BLaER1 (cell line): ENCODE measurements around the gene BCAR3.

Source experiments
- H3K27ac ChIP-seq: shearing (Covaris generic); formaldehyde crosslinking; 2 replicates; pipeline ENCODE4 v1.8.1; 2022
- H3K27me3 ChIP-seq: shearing (Covaris generic); formaldehyde crosslinking; 2 replicates; pipeline ENCODE4 v1.8.1; 2022
- H3K36me3 ChIP-seq: shearing (Covaris generic); formaldehyde crosslinking; 2 replicates; pipeline ENCODE4 v1.8.1; 2022
- H3K4me1 ChIP-seq: shearing (Covaris generic); formaldehyde crosslinking; 2 replicates; pipeline ENCODE4 v1.8.1; 2022
- H3K4me2 ChIP-seq: shearing (Covaris generic); formaldehyde crosslinking; 2 replicates; pipeline ENCODE4 v1.8.1; 2022
- H3K4me3 ChIP-seq: shearing (Covaris generic); formaldehyde crosslinking; 2 replicates; pipeline ENCODE4 v1.8.1; 2022
- H3K9ac ChIP-seq: shearing (Covaris generic); formaldehyde crosslinking; 2 replicates; pipeline ENCODE4 v1.8.1; 2022
- H3K9me3 ChIP-seq: shearing (Covaris generic); formaldehyde crosslinking; 2 replicates; pipeline ENCODE4 v1.8.1; 2022
- H4K20me1 ChIP-seq: shearing (Covaris generic); formaldehyde crosslinking; 2 replicates; pipeline ENCODE4 v1.8.1; 2022
- Cebpa-rat ChIP-seq: shearing (Covaris generic); IDR thresholded peaks from 2 replicates; pipeline ENCODE4 v1.8.1; 2022

Gene BCAR3

DNA sequence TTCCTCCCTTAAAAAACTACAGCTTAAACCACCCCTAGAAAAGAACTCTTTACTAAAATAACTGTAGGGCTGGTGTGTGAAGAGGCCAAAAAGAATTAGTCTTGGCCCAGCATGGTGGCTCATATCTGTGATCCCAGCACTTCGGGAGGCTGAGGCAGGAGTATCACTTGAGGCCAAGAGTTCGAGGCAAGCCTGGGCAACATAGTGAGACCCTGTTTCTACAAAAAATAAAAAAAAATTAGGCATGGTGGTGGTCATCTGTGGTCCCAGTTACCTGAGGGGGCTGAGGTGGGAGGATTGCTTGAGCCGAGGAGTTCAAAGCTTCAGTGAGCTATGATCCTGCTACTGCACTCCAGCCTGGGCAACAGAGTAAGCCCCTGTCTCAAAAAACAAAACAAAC is 44.9 kb downstream of the BCAR3 start:
- Histone ChIP-seq H3K4me1 (no peaks in the 10 kb centered on the region), H3K4me3 (no peak overlapping the region), H3K4me2 (no peak overlapping the region), H3K9me3 (peaks cover 19% of the 10 kb centered on the region), H3K27ac (no peak overlapping the region), H3K9ac (no peak overlapping the region), H3K27me3 (no peaks in the 10 kb centered on the region), H3K36me3 (peaks cover 98% of the 10 kb centered on the region), H4K20me1 (peaks cover 15% of the 10 kb centered on the region)
- TF ChIP-seq Cebpa-rat: no peak

DNA sequence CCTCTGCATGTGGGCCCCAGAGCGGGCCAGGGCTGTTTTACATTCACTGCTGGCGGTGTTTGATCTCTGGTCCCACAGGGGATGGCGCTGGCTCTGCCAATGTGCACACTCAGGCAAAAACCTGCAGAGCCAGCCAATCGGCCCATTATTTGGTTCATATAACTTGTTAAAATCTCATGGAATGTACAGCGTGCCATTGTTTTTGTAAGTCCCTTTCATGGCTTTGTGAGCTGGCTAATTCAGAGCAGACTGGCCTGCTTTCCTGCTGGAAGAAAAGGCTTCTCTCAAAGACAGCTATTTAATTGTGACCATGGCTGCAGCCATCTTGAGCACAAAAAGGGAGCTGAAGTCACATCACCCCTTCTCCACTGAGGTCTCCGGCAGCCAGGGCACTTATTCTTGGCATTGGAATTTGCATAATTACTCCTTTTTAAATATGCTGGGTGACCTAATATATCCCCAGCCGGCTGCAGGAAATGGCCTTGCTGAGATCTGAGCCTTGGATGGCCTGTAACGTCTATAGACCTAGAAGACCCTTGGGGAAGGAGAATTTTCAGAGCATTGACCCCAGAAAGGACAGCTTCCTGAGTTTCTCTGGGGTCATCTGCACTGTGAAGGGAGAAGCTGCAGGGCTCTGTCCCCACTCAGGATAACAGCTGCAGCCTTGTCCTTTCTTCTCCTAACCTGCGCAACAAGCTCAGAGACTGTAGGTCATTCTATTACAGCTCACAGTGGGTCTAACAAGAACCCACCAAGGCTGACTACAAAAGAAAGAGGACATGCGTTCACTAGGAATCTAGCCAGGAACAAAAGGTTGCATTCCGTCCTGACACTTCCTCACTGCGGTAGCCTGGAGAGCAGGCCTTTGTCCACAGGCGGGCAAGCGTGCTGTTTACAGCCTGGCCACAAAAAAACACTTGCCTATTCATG is 45.8 kb downstream of the BCAR3 start:
- peaks cover 23% of the 10 kb centered on the region for H4K20me1 ChIP-seq
- TF ChIP-seq Cebpa-rat: no peak
- peaks cover 19% of the 10 kb centered on the region for H3K9me3 ChIP-seq
- H3K27me3 ChIP-seq: no peaks in the 10 kb centered on the region
- H3K9ac ChIP-seq: no peak overlapping the region
- H3K4me3 ChIP-seq: no peak overlapping the region
- no peaks in the 10 kb centered on the region for H3K4me1 ChIP-seq
- no peak overlapping the region for H3K4me2 ChIP-seq
- H3K36me3 ChIP-seq: peaks cover 98% of the 10 kb centered on the region
- no peak overlapping the region for H3K27ac ChIP-seq

DNA sequence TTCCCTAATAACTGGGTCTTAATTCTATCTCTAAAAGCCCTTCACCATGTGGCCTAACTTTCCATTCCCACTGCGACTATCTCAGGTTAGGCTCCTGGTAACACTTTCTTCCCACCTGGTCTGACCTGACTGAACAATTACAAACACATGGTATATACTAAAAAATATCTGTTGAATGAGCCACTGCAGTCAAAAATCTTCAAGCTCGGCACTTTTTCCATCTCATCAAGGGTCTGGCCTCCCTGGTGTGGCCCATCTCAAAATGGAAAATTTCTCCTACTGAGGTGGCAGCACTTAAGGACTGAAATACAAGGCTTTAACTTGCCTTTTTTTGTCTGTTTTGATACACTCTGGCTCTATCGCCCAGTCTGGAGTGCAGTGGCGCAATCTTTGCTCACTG is 48.3 kb downstream of the BCAR3 start:
- Histone ChIP-seq H3K27ac (no peak overlapping the region), H3K36me3 (peaks cover 91% of the 10 kb centered on the region), H4K20me1 (peaks cover 44% of the 10 kb centered on the region), H3K4me1 (0 out of 2 replicates have a peak, but pooled peaks cover 3% of the 10 kb centered on the region), H3K4me3 (no peak overlapping the region), H3K9me3 (peaks cover 19% of the 10 kb centered on the region), H3K27me3 (no peaks in the 10 kb centered on the region), H3K4me2 (no peak overlapping the region), H3K9ac (no peak overlapping the region)
- TF ChIP-seq Cebpa-rat: no peak

DNA sequence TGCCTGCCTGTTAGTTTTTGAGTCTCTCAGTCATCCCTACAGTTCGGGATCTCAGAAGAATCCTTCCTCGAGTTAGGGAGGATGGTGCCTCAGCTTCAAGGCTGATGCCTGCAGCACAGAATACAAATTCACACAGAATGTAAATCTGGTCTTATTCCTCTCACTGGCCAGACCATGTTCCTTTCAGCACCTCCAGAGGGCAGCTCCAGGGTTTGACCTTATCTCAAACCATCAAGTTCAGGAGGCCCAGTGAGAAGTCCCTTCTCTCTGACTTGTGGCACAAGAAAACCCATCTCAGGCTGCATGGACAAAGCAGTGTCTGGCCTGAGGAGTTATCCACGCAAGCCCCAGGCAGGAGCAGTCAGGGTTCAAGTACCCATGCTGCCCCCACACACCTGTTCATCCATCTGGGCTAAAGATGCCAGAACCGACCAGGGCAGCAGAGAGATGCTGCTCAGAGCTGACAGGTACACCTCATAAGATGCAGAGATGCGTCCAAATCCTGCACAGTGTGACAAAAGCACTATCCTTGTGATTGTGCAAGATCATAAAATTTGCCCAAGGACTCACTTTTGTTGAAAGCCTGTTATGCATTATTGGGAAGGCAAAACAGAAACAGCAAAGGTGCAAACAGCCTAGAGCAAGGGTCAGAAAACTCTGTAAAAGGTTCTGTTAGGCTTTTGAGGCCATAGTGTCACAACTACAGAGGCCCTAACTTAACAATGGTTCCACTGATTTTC is 49.8 kb downstream of the BCAR3 start:
- H3K9ac ChIP-seq: no peak overlapping the region
- peaks cover 80% of the 10 kb centered on the region for H3K36me3 ChIP-seq

DNA sequence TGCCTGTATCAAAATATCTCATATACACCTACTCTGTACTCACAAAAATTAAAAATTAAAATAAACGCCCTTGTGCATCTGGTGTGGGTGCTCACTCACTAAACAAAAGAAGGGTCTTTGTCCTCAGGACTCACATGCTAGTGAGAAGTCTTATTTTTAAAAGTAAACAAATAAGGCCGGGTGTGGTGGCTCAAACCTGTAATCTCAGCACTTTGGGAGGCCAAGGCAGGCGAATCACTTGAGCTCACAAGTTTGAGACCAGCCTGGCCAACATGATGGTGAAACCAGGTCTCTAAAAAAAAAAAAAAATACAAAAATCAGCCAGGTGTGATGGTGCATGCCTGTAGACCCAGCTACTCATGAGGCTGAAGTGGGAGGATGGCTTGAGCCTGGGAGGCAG is 51.5 kb downstream of the BCAR3 start:
- no peaks in the 10 kb centered on the region for H3K27me3 ChIP-seq
- no peak overlapping the region for H3K9ac ChIP-seq
- peaks cover 73% of the 10 kb centered on the region for H3K36me3 ChIP-seq
- H3K4me3 ChIP-seq: no peak overlapping the region
- H3K9me3 ChIP-seq: peaks cover 7% of the 10 kb centered on the region; the same call in 1 of the 2 replicates
- TF ChIP-seq Cebpa-rat: no peak
- H3K27ac ChIP-seq: no peak overlapping the region
- 0 out of 2 replicates have a peak, but pooled peaks cover 3% of the 10 kb centered on the region for H3K4me1 ChIP-seq
- H3K4me2 ChIP-seq: no peak overlapping the region
- peaks cover 75% of the 10 kb centered on the region for H4K20me1 ChIP-seq

More for the DNA sequence above, 49.8 kb downstream of the BCAR3 start:
- no peak overlapping the region for H3K27ac ChIP-seq
- H3K4me2 ChIP-seq: no peak overlapping the region
- H4K20me1 ChIP-seq: peaks cover 59% of the 10 kb centered on the region
- H3K9me3 ChIP-seq: peaks cover 16% of the 10 kb centered on the region
- no peak for TF ChIP-seq Cebpa-rat
- 0 out of 2 replicates have a peak, but pooled peaks cover 3% of the 10 kb centered on the region for H3K4me1 ChIP-seq
- H3K27me3 ChIP-seq: no peaks in the 10 kb centered on the region
- no peak overlapping the region for H3K4me3 ChIP-seq

DNA sequence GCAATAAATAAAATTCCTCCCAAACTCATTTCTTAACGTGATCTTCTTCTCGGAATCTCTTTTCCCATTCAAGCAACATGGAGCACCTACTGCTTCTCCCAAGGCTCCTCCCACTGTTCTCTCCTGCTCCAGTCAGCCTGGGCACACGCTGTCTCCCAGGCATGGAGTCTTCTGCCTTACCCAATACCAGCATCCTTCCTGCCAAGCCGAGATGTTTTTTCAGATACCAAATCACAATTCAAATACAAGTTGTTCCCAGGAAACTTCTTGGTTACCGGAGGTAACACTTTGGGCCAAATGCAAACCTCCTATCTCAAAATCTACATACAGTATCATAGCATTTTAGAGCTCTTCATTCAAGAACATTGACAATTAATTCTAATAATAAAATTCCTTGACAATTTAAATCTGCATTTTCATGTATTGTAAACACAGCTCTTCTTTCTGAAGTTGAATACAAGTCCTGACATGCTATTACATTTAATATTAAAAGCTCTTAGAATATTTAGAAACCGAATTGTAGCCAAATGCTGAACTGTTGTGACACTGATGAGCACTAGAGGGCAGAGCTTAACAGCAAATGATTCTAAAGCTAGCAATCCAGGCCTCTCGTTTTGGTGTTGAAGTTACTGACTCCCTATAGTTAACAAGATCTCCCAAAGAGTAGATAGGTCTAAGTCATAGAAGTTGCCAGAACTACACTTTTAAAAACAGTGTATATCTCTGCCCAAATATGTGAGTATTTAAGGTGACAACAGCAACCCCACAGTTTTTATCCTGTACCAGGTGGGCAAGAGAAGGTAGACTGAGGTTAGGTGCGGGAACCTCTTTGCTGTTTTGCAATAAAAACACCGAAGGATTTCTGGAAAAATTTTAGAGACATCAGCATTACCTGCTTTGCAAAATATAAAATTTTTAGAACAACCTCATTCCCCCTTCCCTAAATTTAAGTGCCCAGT is 52.3 kb downstream of the BCAR3 start:
- no peak overlapping the region for H3K27ac ChIP-seq
- no peak overlapping the region for H3K4me2 ChIP-seq
- TF ChIP-seq Cebpa-rat: no peak
- peaks cover 72% of the 10 kb centered on the region for H3K36me3 ChIP-seq
- no peaks in the 10 kb centered on the region for H3K27me3 ChIP-seq
- no peak overlapping the region for H3K9ac ChIP-seq
- peaks cover under 1% of the 10 kb centered on the region; the same call in 1 of the 2 replicates for H3K9me3 ChIP-seq
- H3K4me3 ChIP-seq: no peak overlapping the region
- 0 out of 2 replicates have a peak, but pooled peaks cover 3% of the 10 kb centered on the region for H3K4me1 ChIP-seq
- peaks cover 83% of the 10 kb centered on the region for H4K20me1 ChIP-seq

DNA sequence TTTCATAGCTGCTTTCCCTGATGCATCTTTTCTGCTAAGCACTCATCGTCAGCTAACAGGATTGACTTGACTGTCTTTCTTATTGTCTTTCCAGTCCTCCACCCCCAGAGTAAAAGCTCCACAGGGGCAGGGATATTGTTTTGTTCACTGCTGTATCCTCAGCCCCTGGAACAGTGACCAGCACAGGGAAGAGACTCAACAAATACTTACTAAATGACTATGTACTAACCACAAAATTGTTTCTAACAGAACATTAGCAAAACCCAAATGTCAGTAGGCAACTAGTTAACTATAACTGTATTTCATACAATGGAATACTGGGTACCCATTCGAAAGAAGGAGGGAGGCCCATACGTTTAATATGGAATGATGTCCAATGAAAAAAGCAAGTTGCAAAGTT is 53.0 kb downstream of the BCAR3 start:
- Histone ChIP-seq H3K4me2 (no peak overlapping the region), H3K36me3 (peaks cover 73% of the 10 kb centered on the region), H3K4me1 (0 out of 2 replicates have a peak, but pooled peaks cover 3% of the 10 kb centered on the region), H3K27ac (no peak overlapping the region), H3K4me3 (no peak overlapping the region), H4K20me1 (peaks cover 90% of the 10 kb centered on the region), H3K9me3 (no peaks in the 10 kb centered on the region), H3K9ac (no peak overlapping the region), H3K27me3 (no peaks in the 10 kb centered on the region)
- no peak for TF ChIP-seq Cebpa-rat

DNA sequence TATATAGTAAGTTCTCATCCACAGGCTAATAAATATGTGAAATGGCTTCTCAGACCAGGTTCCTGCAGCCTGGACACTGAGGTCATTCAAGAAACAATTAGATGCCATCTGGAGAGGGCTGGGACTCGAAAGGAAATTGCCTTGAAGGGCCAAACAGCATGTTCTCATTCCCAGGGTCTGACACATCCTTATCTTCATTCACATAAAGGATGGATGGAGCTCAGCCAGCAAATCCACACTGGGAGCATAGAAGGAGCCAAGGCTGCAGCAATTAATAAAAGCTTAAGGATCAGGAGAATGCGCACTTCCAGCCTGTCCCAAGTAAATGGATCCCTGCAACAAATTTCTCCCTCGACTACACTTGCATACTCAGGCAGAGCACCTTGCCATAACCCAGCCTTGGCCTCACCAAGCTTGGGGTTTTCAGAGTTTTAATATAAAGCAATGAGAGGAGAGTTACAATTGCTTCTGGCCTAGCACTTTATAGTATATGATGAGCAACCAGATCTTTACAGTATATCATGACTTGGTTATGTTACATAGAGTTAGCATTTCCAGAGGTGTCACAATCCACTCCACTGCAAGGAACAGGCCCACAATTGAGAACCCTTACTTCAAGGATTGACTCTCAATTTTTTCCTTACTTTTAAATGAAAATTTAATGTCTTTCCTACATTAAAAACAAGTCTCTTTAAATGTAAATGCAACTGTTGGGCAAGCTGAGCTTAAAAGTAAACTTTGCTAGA is 55.9 kb downstream of the BCAR3 start:
- H4K20me1 ChIP-seq: peaks cover 95% of the 10 kb centered on the region
- H3K9me3 ChIP-seq: no peaks in the 10 kb centered on the region
- TF ChIP-seq Cebpa-rat: peak; percentile 9; the same call in 1 of the 2 replicates
- H3K36me3 ChIP-seq: peaks cover 70% of the 10 kb centered on the region
- H3K4me3 ChIP-seq: no peak overlapping the region
- no peak overlapping the region for H3K9ac ChIP-seq
- H3K27me3 ChIP-seq: no peaks in the 10 kb centered on the region
- H3K27ac ChIP-seq: no peak overlapping the region
- H3K4me2 ChIP-seq: no peak overlapping the region
- peaks cover 5% of the 10 kb centered on the region for H3K4me1 ChIP-seq
